Mesenchymal stem cell (in vitro differentiated cells and primary cell): ENCODE data around the gene TMEM184C.

ENCODE experiments used
- DNase-seq: peaks from one replicate; pipeline ENCODE4 v3.0.0-alpha.2; 2013
- H2AFZ ChIP-seq: one replicate; pipeline ENCODE4 v1.6.1; 2013; ENCODE audit warnings: low read depth, mild to moderate bottlenecking, control low read depth, inconsistent platforms, low read length, moderate library complexity
- H2AK5ac ChIP-seq: 2 replicates; pipeline ENCODE4 v1.6.1; 2013; ENCODE audit warnings: low read length, moderate library complexity, mild to moderate bottlenecking, inconsistent platforms; ENCODE audit not compliant: severe bottlenecking
- H2BK120ac ChIP-seq: one replicate; pipeline ENCODE4 v1.6.1; 2013; ENCODE audit warnings: low read depth, mild to moderate bottlenecking, inconsistent platforms, low read length, moderate library complexity
- H2BK12ac ChIP-seq, 2 experiments: one replicate each; pipeline ENCODE4 v1.6.1; 2013; ENCODE audit warnings: inconsistent platforms in 2 of 2, low read length in 2 of 2, mild to moderate bottlenecking in 2 of 2, moderate library complexity in 2 of 2, control low read depth in 1 of 2
- H2BK15ac ChIP-seq: one replicate; pipeline ENCODE4 v1.6.1; 2013; ENCODE audit warnings: mild to moderate bottlenecking, low read depth, inconsistent platforms; ENCODE audit not compliant: poor library complexity, severe bottlenecking
- H2BK5ac ChIP-seq: 2 replicates; pipeline ENCODE4 v1.6.1; 2013; ENCODE audit warnings: low read depth, mild to moderate bottlenecking, low read length, control low read depth, inconsistent platforms; ENCODE audit not compliant: poor library complexity, severe bottlenecking
- H3K14ac ChIP-seq, 2 experiments: one replicate each; pipeline ENCODE4 v1.6.1; 2013; ENCODE audit warnings: inconsistent platforms in 2 of 2, low read length in 2 of 2, control low read depth in 1 of 2, mild to moderate bottlenecking in 1 of 2, moderate library complexity in 1 of 2
- H3K18ac ChIP-seq, 2 experiments: one replicate each; pipeline ENCODE4 v1.6.1; 2013; ENCODE audit warnings: inconsistent platforms in 2 of 2, low read length in 2 of 2, control low read depth in 1 of 2, low read depth in 1 of 2, mild to moderate bottlenecking in 1 of 2
- H3K23ac ChIP-seq, 2 experiments: one replicate each; pipeline ENCODE4 v1.6.1; 2013; ENCODE audit warnings: inconsistent platforms in 2 of 2, low read length in 2 of 2, mild to moderate bottlenecking in 2 of 2, moderate library complexity in 2 of 2, control low read depth in 1 of 2
- H3K27ac ChIP-seq: 2 replicates; pipeline ENCODE4 v1.5.1; 2013; ENCODE audit warnings: mild to moderate bottlenecking, moderate library complexity, low read length, control low read depth, inconsistent platforms; ENCODE audit not compliant: poor library complexity, severe bottlenecking
- H3K27me3 ChIP-seq, 2 experiments: 2 replicates each; pipeline versions ENCODE4 v1.6.1 to v1.7.0; 2013; ENCODE audit warnings: low read length in 2 of 2, mild to moderate bottlenecking in 2 of 2, moderate library complexity in 2 of 2, control low read depth in 1 of 2, inconsistent platforms in 1 of 2; ENCODE audit not compliant: control insufficient read depth in 1 of 2, insufficient read depth in 1 of 2
- H3K36me3 ChIP-seq, 2 experiments: 2 replicates each; pipeline versions ENCODE4 v1.6.1 to v1.7.0; 2013; ENCODE audit warnings: low read length in 2 of 2, control low read depth in 1 of 2, inconsistent platforms in 1 of 2, low read depth in 1 of 2, mild to moderate bottlenecking in 1 of 2; ENCODE audit not compliant: insufficient read depth in 2 of 2, control insufficient read depth in 1 of 2
- H3K4ac ChIP-seq, 2 experiments: one replicate each; pipeline ENCODE4 v1.6.1; 2013; ENCODE audit warnings: inconsistent platforms in 2 of 2, low read length in 2 of 2, mild to moderate bottlenecking in 2 of 2, moderate library complexity in 2 of 2, control low read depth in 1 of 2, low read depth in 1 of 2
- H3K4me1 ChIP-seq: 2 replicates; pipeline ENCODE4 v1.6.1; 2013; ENCODE audit warnings: low read depth, low read length, control low read depth; ENCODE audit not compliant: control insufficient read depth, insufficient read depth
- H3K4me2 ChIP-seq: 2 replicates; pipeline ENCODE4 v1.6.1; 2013; ENCODE audit warnings: low read length, mild to moderate bottlenecking, inconsistent platforms; ENCODE audit not compliant: poor library complexity, severe bottlenecking
- H3K4me3 ChIP-seq, 2 experiments: 2 replicates each; pipeline versions ENCODE4 v1.5.1 to v1.7.0; 2013; ENCODE audit warnings: low read length in 2 of 2, mild to moderate bottlenecking in 2 of 2, control low read depth in 1 of 2, low read depth in 1 of 2; ENCODE audit not compliant: insufficient read depth in 1 of 2
- H3K79me1 ChIP-seq: replicated peaks from 2 replicates; pipeline ENCODE4 v1.6.1; 2013; ENCODE audit warnings: mild to moderate bottlenecking, control low read depth, low read length, inconsistent platforms; ENCODE audit not compliant: poor library complexity, severe bottlenecking
- H3K9ac ChIP-seq: 2 replicates; pipeline ENCODE4 v1.7.0; 2013; ENCODE audit warnings: mild to moderate bottlenecking, low read length, moderate library complexity
- H3K9me3 ChIP-seq: 2 replicates; pipeline ENCODE4 v1.7.0; 2013; ENCODE audit warnings: mild to moderate bottlenecking, low read length; ENCODE audit not compliant: control insufficient read depth
- H4K8ac ChIP-seq: one replicate; pipeline ENCODE4 v1.6.1; 2013; ENCODE audit warnings: inconsistent platforms, mild to moderate bottlenecking, low read length, moderate library complexity
- H4K91ac ChIP-seq: one replicate; pipeline ENCODE4 v1.6.1; 2013; ENCODE audit warnings: mild to moderate bottlenecking, low read length, inconsistent platforms
- WGBS: methylation state at CpG from one replicate; pipeline ENCODE4 v1.1.7; 2013; ENCODE audit warnings: mixed read lengths; 5-methylcytosine and 5-hydroxymethylcytosine counted together

Gene TMEM184C

GRCh38 chr4:147582386-147583060 lies 34.7 kb upstream of the TMEM184C start:
- H3K4ac ChIP-seq = no peak overlapping the region
- H4K91ac ChIP-seq = no peak overlapping the region
- H2BK15ac ChIP-seq = no peak overlapping the region
- no peak for DNase-seq
- H2BK120ac ChIP-seq = no peak overlapping the region
- H3K23ac ChIP-seq = no peak overlapping the region
- no peaks in the 10 kb centered on the region for H3K79me1 ChIP-seq
- H2BK5ac ChIP-seq = no peak overlapping the region
- no peak overlapping the region for H3K18ac ChIP-seq
- H3K9me3 ChIP-seq = peaks cover 11% of the 10 kb centered on the region
- H2BK12ac ChIP-seq = no peak overlapping the region
- H3K36me3 ChIP-seq = no peaks in the 10 kb centered on the region
- H3K4me1 ChIP-seq = peaks cover 4% of the 10 kb centered on the region
- no peak overlapping the region for H3K14ac ChIP-seq
- H2AFZ ChIP-seq = no peak overlapping the region
- no peak overlapping the region for H3K27ac ChIP-seq
- no peaks in the 10 kb centered on the region for H3K27me3 ChIP-seq
- H4K8ac ChIP-seq = no peak overlapping the region
- no peak overlapping the region for H3K4me3 ChIP-seq
- H3K9ac ChIP-seq = no peak overlapping the region
- H2AK5ac ChIP-seq = no peak overlapping the region
- H3K4me2 ChIP-seq = no peak overlapping the region

DNA sequence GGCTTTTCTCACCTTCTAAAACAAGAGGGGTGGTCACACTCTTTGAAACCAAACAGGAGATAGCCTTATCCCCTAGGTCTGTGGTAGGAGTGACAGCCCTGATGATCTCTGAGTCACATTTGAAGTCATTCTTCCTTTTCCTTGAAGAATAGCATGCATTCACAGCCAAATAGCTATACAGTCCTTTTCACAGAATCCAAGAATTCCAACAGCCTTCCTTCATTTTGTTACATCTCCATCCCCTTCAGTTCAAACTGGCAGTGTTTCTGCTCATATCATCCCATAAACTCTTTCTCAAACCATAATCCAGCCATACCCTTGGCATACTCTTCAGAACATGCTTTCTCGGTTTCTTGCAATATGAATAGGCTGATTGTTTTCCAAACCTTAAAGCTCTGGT lies 33.3 kb upstream of the TMEM184C start:
- H3K9ac ChIP-seq = no peak overlapping the region
- no peak overlapping the region for H3K4me3 ChIP-seq
- no peak overlapping the region for H2AK5ac ChIP-seq
- H3K23ac ChIP-seq = no peak overlapping the region
- H2BK12ac ChIP-seq = no peak overlapping the region
- H3K4me1 ChIP-seq = no peaks in the 10 kb centered on the region
- H3K18ac ChIP-seq = no peak overlapping the region
- no peak overlapping the region for H4K91ac ChIP-seq
- H2BK15ac ChIP-seq = no peak overlapping the region
- no peaks in the 10 kb centered on the region for H3K27me3 ChIP-seq
- peaks cover 11% of the 10 kb centered on the region for H3K9me3 ChIP-seq
- 96% methylated on average over 1 of the region's 1 CpG for WGBS
- no peak overlapping the region for H2BK120ac ChIP-seq
- no peak for DNase-seq
- H2AFZ ChIP-seq = no peak overlapping the region
- H3K36me3 ChIP-seq = no peaks in the 10 kb centered on the region
- H3K14ac ChIP-seq = no peak overlapping the region
- no peak overlapping the region for H3K27ac ChIP-seq
- H3K4ac ChIP-seq = no peak overlapping the region
- H2BK5ac ChIP-seq = no peak overlapping the region
- no peak overlapping the region for H4K8ac ChIP-seq
- no peaks in the 10 kb centered on the region for H3K79me1 ChIP-seq
- H3K4me2 ChIP-seq = no peak overlapping the region

GRCh38 chr4:147586032-147586431 lies 31.2 kb upstream of the TMEM184C start:
- Histone ChIP-seq H3K36me3 (no peaks in the 10 kb centered on the region), H3K27ac (no peak overlapping the region), H2BK120ac (no peak overlapping the region), H3K4ac (no peak overlapping the region), H3K27me3 (no peaks in the 10 kb centered on the region), H2BK12ac (no peak overlapping the region), H3K9ac (no peak overlapping the region), H3K4me1 (peaks cover 4% of the 10 kb centered on the region), H3K4me2 (no peak overlapping the region), H4K8ac (no peak overlapping the region), H3K18ac (no peak overlapping the region), H2BK15ac (no peak overlapping the region), H2BK5ac (no peak overlapping the region), H4K91ac (no peak overlapping the region), H2AK5ac (no peak overlapping the region), H3K9me3 (peaks cover 11% of the 10 kb centered on the region), H3K14ac (no peak overlapping the region), H3K23ac (no peak overlapping the region), H3K79me1 (no peaks in the 10 kb centered on the region), H2AFZ (no peak overlapping the region), H3K4me3 (no peak overlapping the region)
- DNase-seq = no peak
- WGBS = 57% methylated on average over 3 of the region's 3 CpGs

- Histone ChIP-seq H3K27me3 (no peaks in the 10 kb centered on the region), H3K14ac (no peak overlapping the region), H3K9me3 (peaks cover 11% of the 10 kb centered on the region), H2AFZ (no peak overlapping the region), H4K91ac (no peak overlapping the region), H2BK5ac (no peak overlapping the region), H3K18ac (no peak overlapping the region), H3K4me3 (no peak overlapping the region), H3K4me1 (peaks cover 4% of the 10 kb centered on the region), H2BK120ac (peak overlapping the region; percentile 19), H3K23ac (no peak overlapping the region), H3K27ac (no peak overlapping the region), H3K4me2 (no peak overlapping the region), H3K79me1 (no peaks in the 10 kb centered on the region), H3K4ac (no peak overlapping the region), H2BK15ac (no peak overlapping the region), H3K9ac (no peak overlapping the region), H4K8ac (no peak overlapping the region), H3K36me3 (no peaks in the 10 kb centered on the region), H2BK12ac (peak overlapping the region in 1 of 2 experiments; percentile 49), H2AK5ac (no peak overlapping the region)
- no peak for DNase-seq
- 90% methylated on average over 3 of the region's 4 CpGs for WGBS
These were observed 30.6 kb upstream of the TMEM184C start for GRCh38 chr4:147586637-147587036.
